ENCODE data around the gene TMEM106A.

The TMEM106A gene

GRCh38 chr17:43212641-43213490 lies 1.2 kb downstream of the TMEM106A start:
- WGBS (ENCODE audit: extremely low coverage, insufficient coverage, low lambda C conversion rate), result no CpG with 5 or more reads among the region's 7 CpGs
- Histone ChIP-seq H2BK15ac (replicated peaks; ENCODE audit: low read depth) (no peak overlapping the region), H2BK120ac (ENCODE audit: low read depth, low read length) (no peak overlapping the region), H3K23ac (ENCODE audit: low read length) (no peak overlapping the region), H3K27me3 (ENCODE audit: insufficient read depth, low read length, poor library complexity) (no peaks in the 10 kb centered on the region), H3K4ac (ENCODE audit: low read depth, low read length) (no peak overlapping the region), H4K5ac (ENCODE audit: low read length) (no peak overlapping the region), H3K56ac (ENCODE audit: low read length) (peak overlapping the region; percentile 86), H2AK5ac (ENCODE audit: low read length) (no peak overlapping the region), H3K79me2 (ENCODE audit: control insufficient read depth, insufficient read depth, low read length) (no peaks in the 10 kb centered on the region), H3K79me1 (ENCODE audit: low read length) (no peaks in the 10 kb centered on the region), H3K4me3 (ENCODE audit: low read length) (no peak overlapping the region), H3K18ac (ENCODE audit: low read length) (no peak overlapping the region), H4K8ac (ENCODE audit: low read depth, low read length) (no peak overlapping the region), H2BK5ac (ENCODE audit: low read length) (no peak overlapping the region), H3K4me2 (ENCODE audit: low read length) (peak overlapping the region; percentile 59), H3K4me1 (ENCODE audit: control insufficient read depth, low read depth, low read length) (no peaks in the 10 kb centered on the region), H3K36me3 (ENCODE audit: control insufficient read depth, insufficient read depth, low read length) (no peaks in the 10 kb centered on the region), H3K27ac (ENCODE audit: low read depth, low read length) (no peak overlapping the region), H3K9ac (ENCODE audit: low read length) (peak overlapping the region; percentile 75)
- DNase-seq, result no peak

GRCh38 chr17:43213545-43213944 lies 1.9 kb downstream of the TMEM106A start:
- DNase-seq, result no peak
- Histone ChIP-seq H3K18ac (ENCODE audit: low read length) (no peak overlapping the region), H3K4me3 (ENCODE audit: low read length) (no peak overlapping the region), H3K4me2 (ENCODE audit: low read length) (no peak overlapping the region), H3K79me2 (ENCODE audit: control insufficient read depth, insufficient read depth, low read length) (no peaks in the 10 kb centered on the region), H3K4ac (ENCODE audit: low read depth, low read length) (no peak overlapping the region), H3K79me1 (ENCODE audit: low read length) (no peaks in the 10 kb centered on the region), H2BK15ac (replicated peaks; ENCODE audit: low read depth) (no peak overlapping the region), H3K36me3 (ENCODE audit: control insufficient read depth, insufficient read depth, low read length) (no peaks in the 10 kb centered on the region), H4K8ac (ENCODE audit: low read depth, low read length) (no peak overlapping the region), H3K27me3 (ENCODE audit: insufficient read depth, low read length, poor library complexity) (no peaks in the 10 kb centered on the region), H3K4me1 (ENCODE audit: control insufficient read depth, low read depth, low read length) (no peaks in the 10 kb centered on the region), H4K5ac (ENCODE audit: low read length) (no peak overlapping the region), H3K23ac (ENCODE audit: low read length) (no peak overlapping the region), H3K27ac (ENCODE audit: low read depth, low read length) (no peak overlapping the region), H3K56ac (ENCODE audit: low read length) (no peak overlapping the region), H2AK5ac (ENCODE audit: low read length) (no peak overlapping the region), H3K9ac (ENCODE audit: low read length) (no peak overlapping the region), H2BK120ac (ENCODE audit: low read depth, low read length) (no peak overlapping the region), H2BK5ac (ENCODE audit: low read length) (no peak overlapping the region)
- no CpG with 5 or more reads among the region's 2 CpGs for WGBS (ENCODE audit: extremely low coverage, insufficient coverage, low lambda C conversion rate)

GRCh38 chr17:43215341-43215740 lies 3.7 kb downstream of the TMEM106A start:
- H3K27ac ChIP-seq (ENCODE audit: low read depth, low read length), result no peak overlapping the region
- no peak overlapping the region for H2BK5ac ChIP-seq (ENCODE audit: low read length)
- no peak overlapping the region for H3K4me3 ChIP-seq (ENCODE audit: low read length)
- DNase-seq, result no peak
- no peaks in the 10 kb centered on the region for H3K27me3 ChIP-seq (ENCODE audit: insufficient read depth, low read length, poor library complexity)
- no peak overlapping the region for H3K23ac ChIP-seq (ENCODE audit: low read length)
- H3K18ac ChIP-seq (ENCODE audit: low read length), result no peak overlapping the region
- H3K9ac ChIP-seq (ENCODE audit: low read length), result no peak overlapping the region
- no peaks in the 10 kb centered on the region for H3K4me1 ChIP-seq (ENCODE audit: control insufficient read depth, low read depth, low read length)
- H3K79me1 ChIP-seq (ENCODE audit: low read length), result no peaks in the 10 kb centered on the region
- H3K79me2 ChIP-seq (ENCODE audit: control insufficient read depth, insufficient read depth, low read length), result no peaks in the 10 kb centered on the region
- no peak overlapping the region for H2BK120ac ChIP-seq (ENCODE audit: low read depth, low read length)
- no peak overlapping the region for H4K8ac ChIP-seq (ENCODE audit: low read depth, low read length)
- no peak overlapping the region for H3K4me2 ChIP-seq (ENCODE audit: low read length)
- H2AK5ac ChIP-seq (ENCODE audit: low read length), result no peak overlapping the region
- no peak overlapping the region for H3K56ac ChIP-seq (ENCODE audit: low read length)
- H3K36me3 ChIP-seq (ENCODE audit: control insufficient read depth, insufficient read depth, low read length), result no peaks in the 10 kb centered on the region
- no peak overlapping the region for H2BK15ac ChIP-seq (replicated peaks; ENCODE audit: low read depth)
- H3K4ac ChIP-seq (ENCODE audit: low read depth, low read length), result no peak overlapping the region
- H4K5ac ChIP-seq (ENCODE audit: low read length), result no peak overlapping the region
- WGBS (ENCODE audit: extremely low coverage, insufficient coverage, low lambda C conversion rate), result no CpG with 5 or more reads among the region's 3 CpGs

GRCh38 chr17:43216369-43216761 lies 4.7 kb downstream of the TMEM106A start:
- H3K79me1 ChIP-seq (ENCODE audit: low read length), result no peaks in the 10 kb centered on the region
- H4K5ac ChIP-seq (ENCODE audit: low read length), result no peak overlapping the region
- no peak overlapping the region for H3K56ac ChIP-seq (ENCODE audit: low read length)
- no peaks in the 10 kb centered on the region for H3K27me3 ChIP-seq (ENCODE audit: insufficient read depth, low read length, poor library complexity)
- H3K4me2 ChIP-seq (ENCODE audit: low read length), result no peak overlapping the region
- H4K8ac ChIP-seq (ENCODE audit: low read depth, low read length), result no peak overlapping the region
- no peak overlapping the region for H2AK5ac ChIP-seq (ENCODE audit: low read length)
- H3K23ac ChIP-seq (ENCODE audit: low read length), result no peak overlapping the region
- no peak overlapping the region for H2BK120ac ChIP-seq (ENCODE audit: low read depth, low read length)
- DNase-seq, result no peak
- H3K4ac ChIP-seq (ENCODE audit: low read depth, low read length), result no peak overlapping the region
- H3K27ac ChIP-seq (ENCODE audit: low read depth, low read length), result no peak overlapping the region
- H3K36me3 ChIP-seq (ENCODE audit: control insufficient read depth, insufficient read depth, low read length), result no peaks in the 10 kb centered on the region
- H3K18ac ChIP-seq (ENCODE audit: low read length), result no peak overlapping the region
- no CpG with 5 or more reads among the region's 4 CpGs for WGBS (ENCODE audit: extremely low coverage, insufficient coverage, low lambda C conversion rate)
- H2BK5ac ChIP-seq (ENCODE audit: low read length), result no peak overlapping the region
- no peaks in the 10 kb centered on the region for H3K4me1 ChIP-seq (ENCODE audit: control insufficient read depth, low read depth, low read length)
- H3K9ac ChIP-seq (ENCODE audit: low read length), result no peak overlapping the region
- H3K79me2 ChIP-seq (ENCODE audit: control insufficient read depth, insufficient read depth, low read length), result no peaks in the 10 kb centered on the region
- H2BK15ac ChIP-seq (replicated peaks; ENCODE audit: low read depth), result no peak overlapping the region
- H3K4me3 ChIP-seq (ENCODE audit: low read length), result no peak overlapping the region

- H3K56ac ChIP-seq (ENCODE audit: low read length), result no peak overlapping the region
- H3K23ac ChIP-seq (ENCODE audit: low read length), result no peak overlapping the region
- no peak overlapping the region for H3K4me2 ChIP-seq (ENCODE audit: low read length)
- H3K27ac ChIP-seq (ENCODE audit: low read depth, low read length), result no peak overlapping the region
- no peak overlapping the region for H2BK120ac ChIP-seq (ENCODE audit: low read depth, low read length)
- H2BK15ac ChIP-seq (replicated peaks; ENCODE audit: low read depth), result no peak overlapping the region
- H3K79me1 ChIP-seq (ENCODE audit: low read length), result no peaks in the 10 kb centered on the region
- no peak overlapping the region for H2AK5ac ChIP-seq (ENCODE audit: low read length)
- no peak overlapping the region for H3K18ac ChIP-seq (ENCODE audit: low read length)
- no peak overlapping the region for H2BK5ac ChIP-seq (ENCODE audit: low read length)
- H3K9ac ChIP-seq (ENCODE audit: low read length), result no peak overlapping the region
- no peak overlapping the region for H4K5ac ChIP-seq (ENCODE audit: low read length)
- no peak overlapping the region for H3K4ac ChIP-seq (ENCODE audit: low read depth, low read length)
- no peaks in the 10 kb centered on the region for H3K27me3 ChIP-seq (ENCODE audit: insufficient read depth, low read length, poor library complexity)
- no peaks in the 10 kb centered on the region for H3K79me2 ChIP-seq (ENCODE audit: control insufficient read depth, insufficient read depth, low read length)
- H3K4me3 ChIP-seq (ENCODE audit: low read length), result no peak overlapping the region
- no peak for DNase-seq
- H3K4me1 ChIP-seq (ENCODE audit: control insufficient read depth, low read depth, low read length), result no peaks in the 10 kb centered on the region
- H3K36me3 ChIP-seq (ENCODE audit: control insufficient read depth, insufficient read depth, low read length), result no peaks in the 10 kb centered on the region
- no CpG with 5 or more reads among the region's 4 CpGs for WGBS (ENCODE audit: extremely low coverage, insufficient coverage, low lambda C conversion rate)
- H4K8ac ChIP-seq (ENCODE audit: low read depth, low read length), result no peak overlapping the region
Measured at GRCh38 chr17:43216762-43217613, 5.3 kb downstream of the TMEM106A start.

Data from mesendoderm (in vitro differentiated cells).